HepG2 (cell line): ENCODE measurements around the gene FAM187B. TPM values are rescaled to one million over a fixed set of nuclear protein-coding genes. Genes with fewer than 3 reads are reported as not detected.
A peak's percentile ranks its signal among the peaks of the same experiment; 100 is the strongest.

ENCODE experiments used
- ATAC-seq: fragments of 200-7000 bp; cut with Tn5 transposase; 3 replicates; pipeline ENCODE4 v1.9.1; 2020; ENCODE audit warnings: mild to moderate bottlenecking, moderate library complexity
- BruUV-seq: library from RNA; stranded (reverse); fragments of 400-500 nt; replicated peaks from 2 replicates; lab custom pipeline; 2021; lab: Mats Ljungman, UMichigan
- CTCF ChIA-PET: fragments of 300-600 bp; formaldehyde crosslinking; extraction: SDS; loops from one replicate; lab custom pipeline; 2021; ENCODE audit warnings: low total read pairs, inconsistent platforms, low intra/inter-chr PET ratio; lab: Yijun Ruan, JAX
- POLR2A ChIA-PET: fragments of 350-600 bp; sonication (Branson Sonifier 250); formaldehyde crosslinking; loops from one replicate; lab custom pipeline; 2020; ENCODE audit warnings: antibody characterized with exemption, inconsistent platforms; lab: Yijun Ruan, JAX
- DNase-seq: peaks from one replicate; pipeline ENCODE4 v3.0.0-alpha.2; 2015; ENCODE audit warnings: low spot score
- FAIRE-seq: peaks from 3 replicates; lab custom pipeline; 2011; peaks lifted over from hg19 to GRCh38; lab: Jason Lieb, UNC
- H2AFZ ChIP-seq: one replicate; pipeline ENCODE4 v1.6.1; 2011; ENCODE audit warnings: low read length, inconsistent platforms
- H3K27ac ChIP-seq: fragments of 300-600 bp; 3 replicates; pipeline ENCODE4 v1.8.0; 2011; ENCODE audit warnings: mixed run types, mild to moderate bottlenecking, mixed read lengths, low read length, inconsistent platforms; ENCODE audit not compliant: insufficient read depth; ENCODE audit errors: extremely low read length
- H3K27me3 ChIP-seq, 2 experiments: fragments of 200-600 bp in 1 of 2; 2 replicates in 1 of 2; 3 replicates in 1 of 2; pipeline versions ENCODE4 v1.6.0 to v1.8.0; 2011; ENCODE audit warnings: low read length in 2 of 2, mild to moderate bottlenecking in 2 of 2, moderate library complexity in 2 of 2, inconsistent platforms in 1 of 2; ENCODE audit not compliant: insufficient read depth in 2 of 2, control insufficient read depth in 1 of 2
- H3K36me3 ChIP-seq, 2 experiments: fragments of 200-600 bp in 1 of 2; replicated peaks in 1 of 2; 2 replicates in 1 of 2; 3 replicates in 1 of 2; pipeline versions ENCODE4 v1.5.1 to v1.8.0; 2011; ENCODE audit warnings: low read length in 2 of 2, inconsistent platforms in 1 of 2; ENCODE audit not compliant: insufficient read depth in 2 of 2, control insufficient read depth in 1 of 2
- H3K4me1 ChIP-seq: 2 replicates; pipeline ENCODE4 v1.5.1; 2012; ENCODE audit warnings: low read length, inconsistent platforms; ENCODE audit not compliant: insufficient read depth
- H3K4me2 ChIP-seq: 2 replicates; pipeline ENCODE4 v1.6.0; 2011; ENCODE audit warnings: low read depth, low read length, inconsistent platforms
- H3K4me3 ChIP-seq, 3 experiments: fragments of 200-600 bp in 1 of 3; sonication (generic), shearing (Covaris generic) in 1 of 3; replicated peaks in 1 of 3; 2 replicates each; pipeline ENCODE4 v1.5.1; 2011 to 2016; ENCODE audit warnings: low read length in 3 of 3, inconsistent platforms in 2 of 3, low read depth in 2 of 3, mild to moderate bottlenecking in 2 of 3, control low read depth in 1 of 3, mixed read lengths in 1 of 3; ENCODE audit not compliant: insufficient read depth in 1 of 3
- H3K79me2 ChIP-seq: one replicate; pipeline ENCODE4 v1.6.1; 2011; ENCODE audit warnings: low read length, inconsistent platforms; ENCODE audit not compliant: insufficient read depth
- H3K9ac ChIP-seq: 2 replicates; pipeline ENCODE4 v1.6.0; 2011; ENCODE audit warnings: mild to moderate bottlenecking, low read depth, low read length, inconsistent platforms; ENCODE audit not compliant: insufficient read depth
- H3K9me3 ChIP-seq: 2 replicates; pipeline ENCODE4 v1.5.1; 2012; ENCODE audit warnings: mild to moderate bottlenecking, low read length
- H4K20me1 ChIP-seq: 2 replicates; pipeline ENCODE4 v1.6.0; 2011; ENCODE audit warnings: inconsistent platforms, mild to moderate bottlenecking, low read length, moderate library complexity; ENCODE audit not compliant: insufficient read depth
- DZIP1 ChIP-seq: sonication (generic); formaldehyde crosslinking; IDR thresholded peaks from 2 replicates; pipeline ENCODE4 v1.5.0; 2020; ENCODE audit warnings: mild to moderate bottlenecking, missing genetic modification reagents
- FOXM1 ChIP-seq: sonication (generic); formaldehyde crosslinking; IDR thresholded peaks from 2 replicates; pipeline ENCODE4 v1.5.0; 2020; ENCODE audit warnings: missing genetic modification reagents
- HDAC6 ChIP-seq: fragments of 200-600 bp; sonication (generic); IDR thresholded peaks from 2 replicates; pipeline ENCODE4 v1.7.0; 2017; ENCODE audit warnings: mild to moderate bottlenecking, antibody characterized with exemption, low read length, low read depth
- JUN ChIP-seq: sonication (generic); formaldehyde crosslinking; IDR thresholded peaks from 2 replicates; pipeline ENCODE4 v1.4.0; 2020; ENCODE audit warnings: mild to moderate bottlenecking, missing genetic modification reagents
- NCOA5 ChIP-seq: sonication (generic); formaldehyde crosslinking; IDR thresholded peaks from 2 replicates; pipeline ENCODE4 v1.4.0; 2020; ENCODE audit warnings: missing genetic modification reagents
- POLR2A ChIP-seq, 2 experiments: IDR thresholded peaks; 2 replicates each; pipeline ENCODE4 v1.6.1; 2011; ENCODE audit warnings: low read depth in 2 of 2, low read length in 2 of 2, mild to moderate bottlenecking in 1 of 2, moderate library complexity in 1 of 2; ENCODE audit not compliant: insufficient read depth in 1 of 2
- SAP130 ChIP-seq: IDR thresholded peaks from 2 replicates; pipeline ENCODE4 v1.6.1; 2016; ENCODE audit warnings: low read depth
- ZNF24 ChIP-seq: fragments of 450-650 bp; IDR thresholded peaks from 2 replicates; pipeline ENCODE4 v1.6.1; 2017; ENCODE audit warnings: antibody characterized with exemption, mild to moderate bottlenecking
- ZNF292 ChIP-seq: sonication (generic); formaldehyde crosslinking; IDR thresholded peaks from 2 replicates; pipeline ENCODE4 v1.8.1; 2022; ENCODE audit warnings: mild to moderate bottlenecking, low read depth, missing genetic modification reagents, borderline replicate concordance
- WGBS: methylation state at CpG from one replicate; pipeline ENCODE4 v1.1.6; 2017; ENCODE audit warnings: low lambda C conversion rate; 5-methylcytosine and 5-hydroxymethylcytosine counted together
- in situ Hi-C: cut with HindIII; loops from 2 replicates; pipeline ENCODE4 v1.10.0; 2017; ENCODE audit warnings: low pct_unique_long_range_greater_than_20kb; ENCODE audit not compliant: extremely low pct_ligation_motif_present
- intact Hi-C: fragments of 100-400 bp; cut with micrococcal nuclease; formaldehyde crosslinking; loops from one replicate; pipeline ENCODE4 v1.10.0; 2022; ENCODE audit not compliant: unreplicated experiment
- polyA plus RNA-seq, 8 experiments: library from polyadenylated mRNA; depleted of rRNA in 3 of 8; stranded (reverse) in 7 of 8; unstranded in 1 of 8; fragments of >200 nt; fragmentation: Illumina TruSeq in 4 of 8; extraction: Trizol in 4 of 8; gene quantifications; 2 replicates each; pipeline versions ENCODE4 v1.2.1 to v1.2.3, GENCODE V29; 2011 to 2016; ENCODE audit warnings: low read depth in 4 of 8, missing spikeins in 1 of 8, mixed read lengths in 1 of 8; ENCODE audit not compliant: insufficient read depth in 1 of 8
- total RNA-seq, 5 experiments: library from RNA; depleted of rRNA; stranded (reverse); fragments of >200 nt; fragmentation: Illumina TruSeq; extraction: Trizol; gene quantifications; 2 replicates each; pipeline ENCODE4 v1.2.3, GENCODE V29; 2016; ENCODE audit warnings: low read depth in 1 of 5
- TF ChIP-seq, protein P1 (sequence below), 2 experiments: sonication (generic) in 1 of 2; formaldehyde crosslinking in 1 of 2; IDR thresholded peaks; 2 replicates each; pipeline versions ENCODE4 v1.5.1 to v1.6.1; 2011 to 2020; ENCODE audit warnings: borderline replicate concordance in 1 of 2, low read depth in 1 of 2, low read length in 1 of 2, mild to moderate bottlenecking in 1 of 2, missing genetic modification reagents in 1 of 2, moderate library complexity in 1 of 2

The FAM187B gene
- total and polyA plus RNA-seq, 2 of the 13 experiments (the other 11 are each of a cell fraction or from before 2014, with no cell fraction given) = not detected

GRCh38 chr19:35272122-35272719 lies 43.7 kb upstream of the FAM187B start:
- H3K27ac ChIP-seq = no peak overlapping the region
- no peaks in the 10 kb centered on the region for H4K20me1 ChIP-seq
- peaks cover 26 to 47% of the 10 kb centered on the region in 2 experiments for H3K36me3 ChIP-seq
- in situ Hi-C loops = no loop called here
- no peak overlapping the region for H3K4me3 ChIP-seq
- no peak for FAIRE-seq
- H2AFZ ChIP-seq = no peak overlapping the region
- H3K9ac ChIP-seq = no peak overlapping the region
- CTCF ChIA-PET = no interaction called here
- POLR2A ChIA-PET = interaction anchor here (1.0 kb wide), 1 partner anchor 81 kb away, joined by 3 read pairs; no protein-coding TSS in a partner anchor
- H3K27me3 ChIP-seq = no peaks in the 10 kb centered on the region
- ATAC-seq = no peak
- intact Hi-C loops = no loop called here
- H3K79me2 ChIP-seq = peaks cover 12% of the 10 kb centered on the region
- BruUV-seq = no TSS peak
- H3K9me3 ChIP-seq = no peaks in the 10 kb centered on the region
- no peak overlapping the region for H3K4me2 ChIP-seq
- no peak for TF ChIP-seq FOXM1 (CRISPR knock-in tag)
- TF ChIP-seq POLR2A (IDR thresholded peaks at IDR 0.05; ENCODE audit: insufficient read depth in 1 of 2, low read depth in 2 of 2, low read length in 2 of 2) = 0 out of 4 replicates have a peak, but pooled peaks of 1 of the 2 experiments have one; percentile 14
- 98% methylated on average over 16 of the region's 16 CpGs for WGBS
- no peak for DNase-seq
- H3K4me1 ChIP-seq = peaks cover 12% of the 10 kb centered on the region

DNA sequence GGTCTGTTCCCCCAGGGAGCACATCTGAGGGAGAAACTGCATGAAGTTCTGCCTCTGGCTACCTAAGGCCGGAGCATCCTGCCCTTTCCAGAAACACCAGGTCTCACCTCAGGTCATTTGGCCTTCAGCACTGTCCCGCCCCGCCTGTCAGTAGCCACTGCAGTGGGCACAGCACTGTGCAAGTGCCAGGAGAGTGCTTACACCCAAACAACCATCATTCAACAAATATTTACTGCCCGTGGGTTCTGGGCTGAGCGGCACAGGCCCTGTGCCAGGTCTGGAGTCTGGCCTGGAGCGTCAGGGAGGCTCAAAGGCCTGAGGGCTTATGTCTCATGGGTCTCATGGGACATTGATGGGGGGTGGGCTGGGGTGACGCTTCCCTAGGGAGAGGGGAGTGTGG lies 43.0 kb upstream of the FAM187B start:
- Histone ChIP-seq H3K27ac (no peak overlapping the region), H3K9me3 (no peaks in the 10 kb centered on the region), H3K9ac (no peak overlapping the region), H2AFZ (no peak overlapping the region), H3K79me2 (peaks cover 18% of the 10 kb centered on the region), H3K27me3 (no peaks in the 10 kb centered on the region), H3K4me2 (no peak overlapping the region), H3K4me3 (no peak overlapping the region), H3K36me3 (peaks cover 26 to 47% of the 10 kb centered on the region in 2 experiments), H3K4me1 (peaks cover 18% of the 10 kb centered on the region), H4K20me1 (no peaks in the 10 kb centered on the region)
- ChIA-PET CTCF (no interaction called here), POLR2A (no interaction called here)
- WGBS = 98% methylated on average over 7 of the region's 7 CpGs
- FAIRE-seq (no peak), ATAC-seq (no peak), DNase-seq (no peak)
- BruUV-seq = no TSS peak
- intact Hi-C loops (no loop called here), in situ Hi-C loops (no loop called here)
- no peak for TF ChIP-seq DZIP1 (CRISPR knock-in tag)
- no peak for TF ChIP-seq NCOA5 (CRISPR knock-in tag)
- TF ChIP-seq, protein P1, sequence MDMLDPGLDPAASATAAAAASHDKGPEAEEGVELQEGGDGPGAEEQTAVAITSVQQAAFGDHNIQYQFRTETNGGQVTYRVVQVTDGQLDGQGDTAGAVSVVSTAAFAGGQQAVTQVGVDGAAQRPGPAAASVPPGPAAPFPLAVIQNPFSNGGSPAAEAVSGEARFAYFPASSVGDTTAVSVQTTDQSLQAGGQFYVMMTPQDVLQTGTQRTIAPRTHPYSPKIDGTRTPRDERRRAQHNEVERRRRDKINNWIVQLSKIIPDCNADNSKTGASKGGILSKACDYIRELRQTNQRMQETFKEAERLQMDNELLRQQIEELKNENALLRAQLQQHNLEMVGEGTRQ (IDR thresholded peaks at IDR 0.05; ENCODE audit: low read depth, low read length) = no peak
- TF ChIP-seq, protein P1 (CRISPR knock-in tag; IDR thresholded peaks at IDR 0.05; ENCODE audit: borderline replicate concordance) = no peak
- no peak for TF ChIP-seq ZNF292
- TF ChIP-seq ZNF24 = no peak
- TF ChIP-seq HDAC6 = no peak
- no peak for TF ChIP-seq JUN (CRISPR knock-in tag)
- TF ChIP-seq SAP130 (CRISPR knock-in tag) = no peak
